ENCODE measurements around the gene DUSP6. TPM values are rescaled to one million over a fixed set of nuclear protein-coding genes. Genes with fewer than 3 reads are reported as not detected.

The DUSP6 gene
- total and polyA plus RNA-seq, 2 of the 13 experiments (the other 11 are each of a cell fraction or from before 2014, with no cell fraction given) = 40.9 to 161 TPM

DNA sequence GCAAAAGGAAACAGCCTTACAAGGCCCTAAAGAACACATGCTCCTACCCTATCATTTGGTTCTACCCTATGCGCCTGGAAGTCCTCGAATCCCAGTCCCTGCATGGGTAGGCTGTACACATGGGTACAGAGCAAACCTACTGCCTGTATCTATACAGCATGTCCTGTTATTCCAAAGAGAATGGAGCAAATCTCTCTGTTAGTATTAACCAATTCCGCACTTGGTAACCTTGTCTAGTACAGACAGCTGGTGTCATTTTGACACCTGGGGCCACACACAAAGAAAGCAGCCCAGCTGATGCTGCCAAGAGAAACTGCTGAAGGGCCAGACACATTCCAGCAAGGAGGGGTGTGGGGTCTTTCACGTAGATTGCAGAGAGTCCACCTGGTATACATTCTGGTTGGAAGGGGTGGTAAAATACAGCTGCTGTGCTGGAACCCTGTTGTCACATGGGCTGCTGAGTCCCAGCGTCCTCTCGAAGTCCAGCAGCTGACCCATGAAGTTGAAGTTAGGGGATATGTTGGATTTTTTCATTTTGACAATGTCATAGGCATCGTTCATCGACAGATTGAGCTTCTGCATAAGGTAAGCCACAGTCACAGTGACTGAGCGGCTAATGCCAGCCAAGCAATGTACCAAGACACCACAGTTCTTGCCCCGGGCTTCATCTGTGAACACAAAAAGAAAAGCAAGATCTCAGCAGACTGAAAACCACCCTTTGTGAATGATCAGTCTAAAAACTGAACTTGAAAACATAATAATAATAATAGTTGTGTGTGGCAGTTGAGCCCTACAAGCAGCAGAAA, 3.2 kb downstream of the DUSP6 start (continued):
- TF ChIP-seq GLI4 (CRISPR knock-in tag; IDR thresholded peaks at IDR 0.05; ENCODE audit: borderline replicate concordance) (no peak), ZKSCAN8 (CRISPR knock-in tag; IDR thresholded peaks at IDR 0.05; ENCODE audit: borderline replicate concordance) (no peak), CHD4 (IDR thresholded peaks at IDR 0.05; ENCODE audit: borderline replicate concordance, low read length) (no peak), ZNF552 (CRISPR knock-in tag; IDR thresholded peaks at IDR 0.05; ENCODE audit: borderline replicate concordance) (no peak), ZBTB20 (CRISPR knock-in tag; IDR thresholded peaks at IDR 0.05; ENCODE audit: borderline replicate concordance, low read depth) (no peak), RNF2 (conservative IDR thresholded peaks at IDR 0.05; ENCODE audit: low read depth) (no peak), HDAC1 (CRISPR knock-in tag; IDR thresholded peaks at IDR 0.05) (0 out of 2 replicates have a peak, but pooled peaks have one; percentile 17), ATF7 (IDR thresholded peaks at IDR 0.05) (no peak), ATF7 (CRISPR knock-in tag; IDR thresholded peaks at IDR 0.05) (no peak)
- TF ChIP-seq, protein P1, sequence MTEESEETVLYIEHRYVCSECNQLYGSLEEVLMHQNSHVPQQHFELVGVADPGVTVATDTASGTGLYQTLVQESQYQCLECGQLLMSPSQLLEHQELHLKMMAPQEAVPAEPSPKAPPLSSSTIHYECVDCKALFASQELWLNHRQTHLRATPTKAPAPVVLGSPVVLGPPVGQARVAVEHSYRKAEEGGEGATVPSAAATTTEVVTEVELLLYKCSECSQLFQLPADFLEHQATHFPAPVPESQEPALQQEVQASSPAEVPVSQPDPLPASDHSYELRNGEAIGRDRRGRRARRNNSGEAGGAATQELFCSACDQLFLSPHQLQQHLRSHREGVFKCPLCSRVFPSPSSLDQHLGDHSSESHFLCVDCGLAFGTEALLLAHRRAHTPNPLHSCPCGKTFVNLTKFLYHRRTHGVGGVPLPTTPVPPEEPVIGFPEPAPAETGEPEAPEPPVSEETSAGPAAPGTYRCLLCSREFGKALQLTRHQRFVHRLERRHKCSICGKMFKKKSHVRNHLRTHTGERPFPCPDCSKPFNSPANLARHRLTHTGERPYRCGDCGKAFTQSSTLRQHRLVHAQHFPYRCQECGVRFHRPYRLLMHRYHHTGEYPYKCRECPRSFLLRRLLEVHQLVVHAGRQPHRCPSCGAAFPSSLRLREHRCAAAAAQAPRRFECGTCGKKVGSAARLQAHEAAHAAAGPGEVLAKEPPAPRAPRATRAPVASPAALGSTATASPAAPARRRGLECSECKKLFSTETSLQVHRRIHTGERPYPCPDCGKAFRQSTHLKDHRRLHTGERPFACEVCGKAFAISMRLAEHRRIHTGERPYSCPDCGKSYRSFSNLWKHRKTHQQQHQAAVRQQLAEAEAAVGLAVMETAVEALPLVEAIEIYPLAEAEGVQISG (CRISPR knock-in tag; IDR thresholded peaks at IDR 0.05) = 0 out of 2 replicates have a peak, but pooled peaks have one; percentile 29
- TF ChIP-seq, protein P2, sequence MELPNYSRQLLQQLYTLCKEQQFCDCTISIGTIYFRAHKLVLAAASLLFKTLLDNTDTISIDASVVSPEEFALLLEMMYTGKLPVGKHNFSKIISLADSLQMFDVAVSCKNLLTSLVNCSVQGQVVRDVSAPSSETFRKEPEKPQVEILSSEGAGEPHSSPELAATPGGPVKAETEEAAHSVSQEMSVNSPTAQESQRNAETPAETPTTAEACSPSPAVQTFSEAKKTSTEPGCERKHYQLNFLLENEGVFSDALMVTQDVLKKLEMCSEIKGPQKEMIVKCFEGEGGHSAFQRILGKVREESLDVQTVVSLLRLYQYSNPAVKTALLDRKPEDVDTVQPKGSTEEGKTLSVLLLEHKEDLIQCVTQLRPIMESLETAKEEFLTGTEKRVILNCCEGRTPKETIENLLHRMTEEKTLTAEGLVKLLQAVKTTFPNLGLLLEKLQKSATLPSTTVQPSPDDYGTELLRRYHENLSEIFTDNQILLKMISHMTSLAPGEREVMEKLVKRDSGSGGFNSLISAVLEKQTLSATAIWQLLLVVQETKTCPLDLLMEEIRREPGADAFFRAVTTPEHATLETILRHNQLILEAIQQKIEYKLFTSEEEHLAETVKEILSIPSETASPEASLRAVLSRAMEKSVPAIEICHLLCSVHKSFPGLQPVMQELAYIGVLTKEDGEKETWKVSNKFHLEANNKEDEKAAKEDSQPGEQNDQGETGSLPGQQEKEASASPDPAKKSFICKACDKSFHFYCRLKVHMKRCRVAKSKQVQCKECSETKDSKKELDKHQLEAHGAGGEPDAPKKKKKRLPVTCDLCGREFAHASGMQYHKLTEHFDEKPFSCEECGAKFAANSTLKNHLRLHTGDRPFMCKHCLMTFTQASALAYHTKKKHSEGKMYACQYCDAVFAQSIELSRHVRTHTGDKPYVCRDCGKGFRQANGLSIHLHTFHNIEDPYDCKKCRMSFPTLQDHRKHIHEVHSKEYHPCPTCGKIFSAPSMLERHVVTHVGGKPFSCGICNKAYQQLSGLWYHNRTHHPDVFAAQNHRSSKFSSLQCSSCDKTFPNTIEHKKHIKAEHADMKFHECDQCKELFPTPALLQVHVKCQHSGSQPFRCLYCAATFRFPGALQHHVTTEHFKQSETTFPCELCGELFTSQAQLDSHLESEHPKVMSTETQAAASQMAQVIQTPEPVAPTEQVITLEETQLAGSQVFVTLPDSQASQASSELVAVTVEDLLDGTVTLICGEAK (IDR thresholded peaks at IDR 0.05) = no peak
- TF ChIP-seq, protein P2 (CRISPR knock-in tag; IDR thresholded peaks at IDR 0.05) = no peak
